ENCODE results near the gene AGBL1.

The AGBL1 gene

GRCh38 chr15:86136861-86137260 lies 57.2 kb downstream of the AGBL1 start:
- Mint-ChIP-seq H3K27me3 (ENCODE audit: low read depth) (peaks cover 19% of the 10 kb centered on the region), H3K9me3 (no peaks in the 10 kb centered on the region), H3K36me3 (ENCODE audit: low read depth) (no peaks in the 10 kb centered on the region)

GRCh38 chr15:86138798-86139197 lies 59.1 kb downstream of the AGBL1 start:
- TF ChIP-seq CTCF (IDR thresholded peaks at IDR 0.05; ENCODE audit: unreplicated experiment in 3 of 3) = no peak
- H3K9me3 Mint-ChIP-seq = peaks cover under 1% of the 10 kb centered on the region
- no peaks in the 10 kb centered on the region for H3K36me3 Mint-ChIP-seq (ENCODE audit: low read depth)
- H3K27me3 Mint-ChIP-seq (ENCODE audit: low read depth) = peaks cover 15% of the 10 kb centered on the region
- no peaks in the 10 kb centered on the region for H3K4me1 Mint-ChIP-seq
- H3K27ac Mint-ChIP-seq = no peak overlapping the region
- no peak overlapping the region for H3K4me3 Mint-ChIP-seq

More at GRCh38 chr15:86136861-86137260, 57.2 kb downstream of the AGBL1 start:
- no peak overlapping the region for H3K4me3 Mint-ChIP-seq
- H3K27ac Mint-ChIP-seq = no peak overlapping the region
- TF ChIP-seq CTCF (IDR thresholded peaks at IDR 0.05; ENCODE audit: unreplicated experiment in 3 of 3) = no peak
- H3K4me1 Mint-ChIP-seq = no peaks in the 10 kb centered on the region

- no peak overlapping the region for H3K27ac Mint-ChIP-seq
- H3K4me3 Mint-ChIP-seq = no peak overlapping the region
- H3K4me1 Mint-ChIP-seq = no peaks in the 10 kb centered on the region
- no peaks in the 10 kb centered on the region for H3K36me3 Mint-ChIP-seq (ENCODE audit: low read depth)
- no peak for TF ChIP-seq CTCF (IDR thresholded peaks at IDR 0.05; ENCODE audit: unreplicated experiment in 3 of 3)
- peaks cover 2% of the 10 kb centered on the region for H3K9me3 Mint-ChIP-seq
- H3K27me3 Mint-ChIP-seq (ENCODE audit: low read depth) = peaks cover 15% of the 10 kb centered on the region
Observed at GRCh38 chr15:86139828-86140227, 60.2 kb downstream of the AGBL1 start.

GRCh38 chr15:86154705-86155104 lies 75.0 kb downstream of the AGBL1 start:
- no peaks in the 10 kb centered on the region for H3K36me3 Mint-ChIP-seq (ENCODE audit: low read depth)
- H3K4me3 Mint-ChIP-seq = peak overlapping the region in 1 of 3 experiments; percentile 24
- H3K9me3 Mint-ChIP-seq = peaks cover 23% of the 10 kb centered on the region
- peaks cover 6% of the 10 kb centered on the region for H3K4me1 Mint-ChIP-seq
- H3K27me3 Mint-ChIP-seq (ENCODE audit: low read depth) = peaks cover 8% of the 10 kb centered on the region
- no peak for TF ChIP-seq CTCF (IDR thresholded peaks at IDR 0.05; ENCODE audit: unreplicated experiment in 3 of 3)
- no peak overlapping the region for H3K27ac Mint-ChIP-seq

GRCh38 chr15:86155551-86155950 lies 75.9 kb downstream of the AGBL1 start:
- no peak overlapping the region for H3K4me3 Mint-ChIP-seq
- TF ChIP-seq CTCF (IDR thresholded peaks at IDR 0.05; ENCODE audit: unreplicated experiment in 3 of 3) = no peak
- H3K27ac Mint-ChIP-seq = no peak overlapping the region
- peaks cover 18% of the 10 kb centered on the region for H3K9me3 Mint-ChIP-seq
- H3K36me3 Mint-ChIP-seq (ENCODE audit: low read depth) = no peaks in the 10 kb centered on the region
- H3K4me1 Mint-ChIP-seq = peaks cover 8% of the 10 kb centered on the region
- peaks cover 8% of the 10 kb centered on the region for H3K27me3 Mint-ChIP-seq (ENCODE audit: low read depth)

GRCh38 chr15:86157606-86158293 lies 78.1 kb downstream of the AGBL1 start:
- Mint-ChIP-seq H3K4me1 (peaks cover 30% of the 10 kb centered on the region), H3K4me3 (no peak overlapping the region), H3K9me3 (peaks cover 2% of the 10 kb centered on the region), H3K36me3 (ENCODE audit: low read depth) (no peaks in the 10 kb centered on the region), H3K27ac (no peak overlapping the region), H3K27me3 (ENCODE audit: low read depth) (peaks cover 8% of the 10 kb centered on the region)
- TF ChIP-seq CTCF (IDR thresholded peaks at IDR 0.05; ENCODE audit: unreplicated experiment in 3 of 3) = no peak

Data from nephron (organoid).